Astrocyte of the spinal cord (primary cell): ENCODE results near the gene ASIC4.

Experiments used
- DNase-seq: peaks from one replicate; pipeline ENCODE4 v3.0.0; 2011; ENCODE audit warnings: low read depth, low spot score
- H3K4me3 ChIP-seq: 2 replicates; pipeline ENCODE4 v1.5.1; 2011; ENCODE audit warnings: low read depth, mild to moderate bottlenecking, low read length, moderate library complexity
- CTCF ChIP-seq: IDR thresholded peaks from 2 replicates; pipeline ENCODE4 v1.5.1; 2012; ENCODE audit warnings: low read depth, mild to moderate bottlenecking, low read length, inconsistent platforms
- in situ Hi-C: cut with HindIII; loops from 2 replicates; pipeline ENCODE4 v1.10.0; 2017; ENCODE audit warnings: low sequenced_read_pairs

Gene ASIC4

GRCh38 chr2:219475278-219475677, 39.0 kb upstream of the ASIC4 start:
- in situ Hi-C loops: no loop called here
- no peak overlapping the region for H3K4me3 ChIP-seq
- DNase-seq: no peak
- no peak for TF ChIP-seq CTCF

- in situ Hi-C loops: no loop called here
- peak; percentile 91 for TF ChIP-seq CTCF
- no peak overlapping the region for H3K4me3 ChIP-seq
- DNase-seq: peak; percentile 51
Measured at GRCh38 chr2:219475697-219476651, 38.3 kb upstream of the ASIC4 start.

- DNase-seq: no peak
- no peak overlapping the region for H3K4me3 ChIP-seq
- no peak for TF ChIP-seq CTCF
- in situ Hi-C loops: no loop called here
Measured at GRCh38 chr2:219476652-219477151, 37.6 kb upstream of the ASIC4 start.

- no peak overlapping the region for H3K4me3 ChIP-seq
- in situ Hi-C loops: no loop called here
- TF ChIP-seq CTCF: no peak
- DNase-seq: no peak
Measured at GRCh38 chr2:219477179-219477578, 37.1 kb upstream of the ASIC4 start.

DNA sequence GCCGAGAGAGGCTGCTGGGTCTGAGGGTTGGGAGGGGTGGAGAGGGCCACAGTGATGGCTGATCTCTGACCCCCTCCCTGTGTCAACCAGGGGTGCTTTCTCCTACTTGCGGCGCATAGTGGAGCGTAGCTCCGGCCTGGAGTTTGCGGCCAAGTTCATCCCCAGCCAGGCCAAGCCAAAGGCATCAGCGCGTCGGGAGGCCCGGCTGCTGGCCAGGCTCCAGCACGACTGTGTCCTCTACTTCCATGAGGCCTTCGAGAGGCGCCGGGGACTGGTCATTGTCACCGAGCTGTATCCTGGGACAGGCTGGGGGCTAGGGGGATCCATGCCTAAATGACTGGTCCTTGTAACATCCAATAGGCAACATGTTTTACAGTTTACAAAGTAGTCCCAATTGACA, 36.5 kb upstream of the ASIC4 start:
- no peak for TF ChIP-seq CTCF
- in situ Hi-C loops: no loop called here
- no peak for DNase-seq
- no peak overlapping the region for H3K4me3 ChIP-seq

DNA sequence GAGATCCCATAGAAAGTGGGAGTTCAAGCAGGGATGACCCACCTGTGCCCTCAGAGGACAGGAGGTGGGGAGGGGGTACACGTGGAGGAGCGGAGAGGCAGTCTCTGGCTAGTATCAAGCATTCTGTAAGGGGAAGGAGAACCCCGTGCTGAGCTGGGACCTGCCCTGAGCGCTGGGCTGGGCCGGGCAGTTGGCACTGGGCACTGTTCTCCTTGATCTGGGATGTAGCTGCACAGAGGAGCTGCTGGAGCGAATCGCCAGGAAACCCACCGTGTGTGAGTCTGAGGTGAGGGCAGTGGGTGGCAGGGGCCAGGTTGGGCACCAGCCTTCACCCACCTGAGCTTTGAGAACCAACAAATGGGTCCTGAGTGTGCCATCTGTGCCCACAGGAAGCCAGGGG, 35.4 kb upstream of the ASIC4 start:
- DNase-seq: no peak
- no peak for TF ChIP-seq CTCF
- no peak overlapping the region for H3K4me3 ChIP-seq
- in situ Hi-C loops: no loop called here
